IPS-18c (cell line): Measurements from ENCODE around the gene GRHPR.

ENCODE experiments used
- H3K4me3 ChIP-seq: 2 replicates; pipeline ENCODE4 v1.7.0; 2013; ENCODE audit warnings: low read depth, mild to moderate bottlenecking, low read length, moderate library complexity; ENCODE audit not compliant: insufficient read depth
- H3K9me3 ChIP-seq: one replicate; pipeline ENCODE4 v1.6.1; 2013; ENCODE audit warnings: mild to moderate bottlenecking, low read length, moderate library complexity; ENCODE audit not compliant: control insufficient read depth, insufficient read depth

The GRHPR gene

GRCh38 chr9:37430841-37431597, 8.5 kb downstream of the GRHPR start:
- no peak overlapping the region for H3K4me3 ChIP-seq

GRCh38 chr9:37432020-37432419, 9.5 kb downstream of the GRHPR start:
- H3K9me3 ChIP-seq, result no peaks in the 10 kb centered on the region

More at GRCh38 chr9:37430841-37431597, 8.5 kb downstream of the GRHPR start:
- H3K9me3 ChIP-seq, result no peaks in the 10 kb centered on the region

GRCh38 chr9:37433867-37434371, 11.4 kb downstream of the GRHPR start:
- H3K9me3 ChIP-seq, result no peaks in the 10 kb centered on the region
- H3K4me3 ChIP-seq, result 0 out of 2 replicates have a peak overlapping the region, but pooled peaks have one; percentile 1

More at GRCh38 chr9:37432020-37432419, 9.5 kb downstream of the GRHPR start:
- no peak overlapping the region for H3K4me3 ChIP-seq

- Histone ChIP-seq H3K9me3 (no peaks in the 10 kb centered on the region), H3K4me3 (no peak overlapping the region)
These were observed 14.0 kb downstream of the GRHPR start for GRCh38 chr9:37436540-37436939.

- Histone ChIP-seq H3K4me3 (no peak overlapping the region; the same call in 1 of the 2 replicates), H3K9me3 (no peaks in the 10 kb centered on the region)
These were observed 14.5 kb downstream of the GRHPR start for GRCh38 chr9:37437010-37437409.

- Histone ChIP-seq H3K4me3 (no peak overlapping the region), H3K9me3 (no peaks in the 10 kb centered on the region)
These were observed 15.1 kb downstream of the GRHPR start for GRCh38 chr9:37437621-37438020.

GRCh38 chr9:37438359-37438758, 15.9 kb downstream of the GRHPR start:
- no peaks in the 10 kb centered on the region for H3K9me3 ChIP-seq
- no peak overlapping the region for H3K4me3 ChIP-seq

GRCh38 chr9:37441776-37442370, 19.4 kb downstream of the GRHPR start:
- Histone ChIP-seq H3K9me3 (no peaks in the 10 kb centered on the region), H3K4me3 (no peak overlapping the region)

- H3K9me3 ChIP-seq, result no peaks in the 10 kb centered on the region
- H3K4me3 ChIP-seq, result no peak overlapping the region
These were observed 20.1 kb downstream of the GRHPR start for GRCh38 chr9:37442556-37442955.

- H3K4me3 ChIP-seq, result no peak overlapping the region
These were observed 21.1 kb downstream of the GRHPR start for GRCh38 chr9:37443566-37443965.

GRCh38 chr9:37444890-37445289, 22.4 kb downstream of the GRHPR start:
- Histone ChIP-seq H3K9me3 (no peaks in the 10 kb centered on the region), H3K4me3 (no peak overlapping the region)

More at GRCh38 chr9:37443566-37443965, 21.1 kb downstream of the GRHPR start:
- H3K9me3 ChIP-seq, result no peaks in the 10 kb centered on the region

- Histone ChIP-seq H3K4me3 (no peak overlapping the region), H3K9me3 (no peaks in the 10 kb centered on the region)
These were observed 23.3 kb downstream of the GRHPR start for GRCh38 chr9:37445832-37446231.

- Histone ChIP-seq H3K9me3 (no peaks in the 10 kb centered on the region), H3K4me3 (no peak overlapping the region)
These were observed 23.9 kb downstream of the GRHPR start for GRCh38 chr9:37446401-37446800.

- no peaks in the 10 kb centered on the region for H3K9me3 ChIP-seq
- no peak overlapping the region for H3K4me3 ChIP-seq
These were observed 24.6 kb downstream of the GRHPR start for GRCh38 chr9:37447111-37447510.

GRCh38 chr9:37449862-37450632, 27.6 kb downstream of the GRHPR start:
- no peak overlapping the region for H3K4me3 ChIP-seq

GRCh38 chr9:37451628-37452027, 29.1 kb downstream of the GRHPR start:
- Histone ChIP-seq H3K4me3 (no peak overlapping the region), H3K9me3 (no peaks in the 10 kb centered on the region)

More at GRCh38 chr9:37449862-37450632, 27.6 kb downstream of the GRHPR start:
- H3K9me3 ChIP-seq, result no peaks in the 10 kb centered on the region

- no peaks in the 10 kb centered on the region for H3K9me3 ChIP-seq
- no peak overlapping the region for H3K4me3 ChIP-seq
These were observed 30.1 kb downstream of the GRHPR start for GRCh38 chr9:37452611-37453010.
